SH-SY5Y (cell line): ENCODE data around the gene PDS5A.

Experiments used
- GATA2 ChIP-seq: IDR thresholded peaks from 2 replicates; pipeline ENCODE4 v1.6.1; 2011; ENCODE audit warnings: mild to moderate bottlenecking, low read depth, low read length
- GATA3 ChIP-seq: IDR thresholded peaks from 2 replicates; pipeline ENCODE4 v1.6.1; 2011; ENCODE audit warnings: low read depth, mild to moderate bottlenecking, low read length, moderate library complexity

The PDS5A gene

GRCh38 chr4:39888541-39888940 lies 89.2 kb downstream of the PDS5A start:
- TF ChIP-seq GATA2 (no peak), GATA3 (no peak)

- TF ChIP-seq GATA3, result no peak
- TF ChIP-seq GATA2, result no peak
Measured at GRCh38 chr4:39883646-39884045, 94.1 kb downstream of the PDS5A start.

- TF ChIP-seq GATA2, result no peak
Measured at GRCh38 chr4:39881789-39882188, 95.9 kb downstream of the PDS5A start.

GRCh38 chr4:39877971-39878370 lies 99.7 kb downstream of the PDS5A start:
- no peak for TF ChIP-seq GATA2
- no peak for TF ChIP-seq GATA3

- TF ChIP-seq GATA3, result no peak
Measured at GRCh38 chr4:39873823-39874222, 103.9 kb downstream of the PDS5A start.

- no peak for TF ChIP-seq GATA3
- TF ChIP-seq GATA2, result no peak
Measured at GRCh38 chr4:39865280-39865679, 112.4 kb downstream of the PDS5A start.

- TF ChIP-seq GATA2 (no peak), GATA3 (no peak)
Measured at GRCh38 chr4:39864391-39864790, 113.3 kb downstream of the PDS5A start.

GRCh38 chr4:39860804-39861203 lies 116.9 kb downstream of the PDS5A start:
- TF ChIP-seq GATA3 (no peak), GATA2 (no peak)

- TF ChIP-seq GATA2 (no peak), GATA3 (no peak)
Measured at GRCh38 chr4:39855909-39856512, 121.7 kb downstream of the PDS5A start.

- TF ChIP-seq GATA3 (no peak), GATA2 (no peak)
Measured at GRCh38 chr4:39852636-39853035, 125.1 kb downstream of the PDS5A start.

- TF ChIP-seq GATA2, result no peak
- TF ChIP-seq GATA3, result no peak
Measured at GRCh38 chr4:39850727-39851126, 127.0 kb downstream of the PDS5A start.

GRCh38 chr4:39846705-39847104 lies 131.0 kb downstream of the PDS5A start:
- TF ChIP-seq GATA2, result no peak
- no peak for TF ChIP-seq GATA3

GRCh38 chr4:39846120-39846519 lies 131.6 kb downstream of the PDS5A start:
- TF ChIP-seq GATA3, result no peak
- TF ChIP-seq GATA2, result no peak

GRCh38 chr4:39841894-39842293 lies 135.8 kb downstream of the PDS5A start:
- TF ChIP-seq GATA2 (no peak), GATA3 (no peak)

GRCh38 chr4:39840027-39840426 lies 137.7 kb downstream of the PDS5A start:
- no peak for TF ChIP-seq GATA2
- no peak for TF ChIP-seq GATA3

GRCh38 chr4:39834269-39834668 lies 143.4 kb downstream of the PDS5A start:
- TF ChIP-seq GATA3 (no peak), GATA2 (no peak)
